ENCODE measurements around the gene MS4A10. TPM values are rescaled to one million over a fixed set of nuclear protein-coding genes. Genes with fewer than 3 reads are reported as not detected.

The MS4A10 gene
- total and polyA plus RNA-seq, 9 of the 15 experiments (the other 6 are each of a cell fraction or from before 2014, with no cell fraction given): not detected

- Histone ChIP-seq H3K9me3 (replicated peaks; ENCODE audit: control insufficient read depth, insufficient read depth, low read depth, low read length) (no peaks in the 10 kb centered on the region), H3K9ac (ENCODE audit: insufficient read depth in 1 of 2, low read depth in 2 of 2, low read length in 2 of 2) (no peak overlapping the region), H3K36me3 (ENCODE audit: control insufficient read depth, insufficient read depth, low read length) (no peaks in the 10 kb centered on the region), H3K79me2 (ENCODE audit: control insufficient read depth, insufficient read depth, low read length) (no peaks in the 10 kb centered on the region), H3K27ac (ENCODE audit: extremely low read depth, low read depth, low read length) (no peak overlapping the region), H3K27me3 (ENCODE audit: control insufficient read depth in 2 of 2, insufficient read depth in 2 of 2, low read length in 2 of 2) (peaks cover 19 to 66% of the 10 kb centered on the region in 2 experiments), H3K9me1 (ENCODE audit: control insufficient read depth, insufficient read depth, low read length) (no peaks in the 10 kb centered on the region), H3K4me2 (ENCODE audit: insufficient read depth, low read length) (no peak overlapping the region), H4K20me1 (replicated peaks; ENCODE audit: control insufficient read depth, insufficient read depth, low read length) (0 out of 2 replicates have a peak, but pooled peaks cover 3% of the 10 kb centered on the region), H3K4me1 (replicated peaks in 1 of 2; ENCODE audit: control insufficient read depth in 2 of 2, insufficient read depth in 2 of 2, low read length in 2 of 2) (no peaks in the 10 kb centered on the region), H3K4me3 (no peak overlapping the region), H2AFZ (ENCODE audit: low read depth, low read length) (no peak overlapping the region)
- ChIA-PET POLR2A (no interaction called here), CTCF (ENCODE audit: low intra/inter-chr PET ratio) (no interaction called here)
- in situ Hi-C loops (cut with MboI): no loop called here
- no peak for DNase-seq (ENCODE audit: extremely low read depth in 1 of 4, low spot score in 3 of 4)
- intact Hi-C loops (cut with micrococcal nuclease): no loop called here
- ATAC-seq: no peak
- no peak for FAIRE-seq
- no TSS peak for BruUV-seq (replicated peaks)
- WGBS (ENCODE audit: insufficient coverage, low coverage, missing lambda C conversion rate): 3% methylated on average over 17 of the region's 17 CpGs
- TF ChIP-seq ZC3H8 (IDR thresholded peaks at IDR 0.05): no peak
- TF ChIP-seq CUX1 (CRISPR knock-in tag; IDR thresholded peaks at IDR 0.05): no peak
- no peak for TF ChIP-seq MECOM (CRISPR knock-in tag; IDR thresholded peaks at IDR 0.05)
Observed at GRCh38 chr11:60797846-60798630, 12.9 kb downstream of the MS4A10 start.
